WTC11 (cell line): ENCODE data around the gene AJAP1.

Source experiments
- CTCF ChIP-seq: fragments of 200-600 bp; IDR thresholded peaks from 2 replicates; pipeline ENCODE4 v1.8.0; 2022; ENCODE audit warnings: antibody characterized with exemption
- FOXP4 ChIP-seq: sonication (generic); formaldehyde crosslinking; IDR thresholded peaks from 2 replicates; pipeline ENCODE4 v1.8.0; 2022; ENCODE audit warnings: mild to moderate bottlenecking, missing genetic modification reagents
- SP1 ChIP-seq: sonication (generic); formaldehyde crosslinking; conservative IDR thresholded peaks from 2 replicates; pipeline ENCODE4 v1.8.1; 2022; ENCODE audit warnings: missing genetic modification reagents

- TF ChIP-seq CTCF (no peak), SP1 (no peak), FOXP4 (CRISPR knock-in tag) (no peak)
Measured at GRCh38 chr1:4657244-4657789, 2.9 kb downstream of the AJAP1 start.
